NCI-H2196 (cell line): Measurements from ENCODE around the gene TRNP1.
"Not testable (repeated sequence)": the region's sequence is repeated elsewhere in the genome, so short reads cannot be mapped to it uniquely, and the experiment has no call there.

Experiments
- DNase-seq: peaks from one replicate; lab custom pipeline; 2025; ENCODE audit not compliant: unreplicated experiment; lab: John Stamatoyannopoulos, UW

TRNP1 gene, protein sequence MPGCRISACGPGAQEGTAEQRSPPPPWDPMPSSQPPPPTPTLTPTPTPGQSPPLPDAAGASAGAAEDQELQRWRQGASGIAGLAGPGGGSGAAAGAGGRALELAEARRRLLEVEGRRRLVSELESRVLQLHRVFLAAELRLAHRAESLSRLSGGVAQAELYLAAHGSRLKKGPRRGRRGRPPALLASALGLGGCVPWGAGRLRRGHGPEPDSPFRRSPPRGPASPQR

DNA sequence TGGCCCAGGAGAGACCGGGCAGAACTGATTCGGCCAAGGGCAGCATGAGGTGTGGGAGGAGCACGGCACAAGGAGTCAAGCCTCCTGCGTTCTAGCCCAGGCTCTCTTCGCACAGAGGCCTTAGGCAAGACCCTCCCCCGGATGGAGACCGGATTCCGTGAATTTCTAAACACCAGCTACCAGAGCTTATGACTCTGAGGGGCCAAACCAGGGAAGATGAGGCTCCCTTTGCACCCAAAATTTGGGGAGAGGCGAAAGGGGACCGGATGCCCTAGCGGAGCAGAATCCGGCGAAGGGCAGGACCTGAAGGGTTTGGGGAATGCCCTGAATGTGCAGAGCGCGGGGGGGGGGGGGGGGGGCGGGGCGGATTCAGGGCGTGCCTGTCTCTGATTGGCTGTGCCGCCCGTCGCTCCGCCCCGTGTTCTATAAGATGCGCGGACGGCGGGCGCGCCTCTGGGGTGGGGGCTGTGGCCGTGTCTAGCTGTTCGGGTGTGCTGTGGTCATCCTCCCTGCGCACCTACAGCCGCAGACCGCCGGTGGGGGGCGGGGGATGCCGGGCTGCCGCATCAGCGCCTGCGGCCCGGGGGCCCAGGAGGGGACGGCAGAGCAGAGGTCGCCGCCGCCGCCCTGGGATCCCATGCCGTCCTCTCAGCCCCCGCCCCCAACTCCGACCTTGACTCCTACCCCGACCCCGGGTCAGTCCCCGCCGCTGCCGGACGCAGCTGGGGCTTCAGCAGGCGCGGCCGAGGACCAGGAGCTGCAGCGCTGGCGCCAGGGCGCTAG is at the start of gene TRNP1:
Gene TRNP1, plus strand, starts transcription at position 456 of the 783 bp plus-strand sequence. Its CDS starts 95 bp downstream, at position 551.
- peak; percentile 66 for DNase-seq

DNA sequence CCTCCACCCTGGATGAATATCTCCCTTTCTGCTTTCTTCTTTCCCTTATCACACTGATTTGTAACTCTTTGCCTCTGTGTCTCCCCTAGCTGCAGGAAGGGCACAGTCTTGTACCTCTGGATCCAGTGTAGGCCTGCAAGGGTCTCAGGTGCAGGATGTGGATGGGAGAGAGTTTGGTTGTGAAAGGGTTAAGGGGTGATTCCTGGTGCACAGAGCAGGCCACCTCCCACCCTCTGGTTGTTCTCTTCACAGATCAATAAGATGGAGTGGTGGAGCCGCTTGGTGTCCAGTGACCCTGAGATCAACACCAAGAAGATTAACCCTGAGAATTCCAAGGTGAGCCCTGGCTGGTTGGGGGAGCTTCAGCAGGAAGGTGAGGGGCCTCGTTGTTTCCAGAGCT is 48.4 kb upstream of the TRNP1 start:
- DNase-seq = no peak

DNA sequence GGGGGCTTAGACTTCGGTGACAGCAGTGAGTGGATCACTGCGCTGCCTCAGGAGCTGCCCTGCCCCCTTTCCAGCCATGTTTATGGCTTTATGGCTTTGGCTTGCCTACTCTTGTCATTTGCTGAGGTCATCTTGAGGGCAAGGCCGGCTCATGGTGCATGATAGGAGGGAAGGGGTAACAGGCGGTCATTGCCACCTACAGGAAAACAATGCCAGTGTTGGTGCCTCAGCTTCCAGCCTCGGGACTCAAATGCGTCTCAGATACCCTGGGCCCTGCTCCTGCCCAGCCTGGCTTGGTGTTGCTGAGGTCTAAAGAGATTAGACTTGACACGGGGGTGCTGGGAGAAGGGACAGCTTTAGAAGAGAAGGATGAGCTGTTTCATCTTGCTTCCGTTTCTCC is 47.8 kb upstream of the TRNP1 start:
- no peak for DNase-seq

DNA sequence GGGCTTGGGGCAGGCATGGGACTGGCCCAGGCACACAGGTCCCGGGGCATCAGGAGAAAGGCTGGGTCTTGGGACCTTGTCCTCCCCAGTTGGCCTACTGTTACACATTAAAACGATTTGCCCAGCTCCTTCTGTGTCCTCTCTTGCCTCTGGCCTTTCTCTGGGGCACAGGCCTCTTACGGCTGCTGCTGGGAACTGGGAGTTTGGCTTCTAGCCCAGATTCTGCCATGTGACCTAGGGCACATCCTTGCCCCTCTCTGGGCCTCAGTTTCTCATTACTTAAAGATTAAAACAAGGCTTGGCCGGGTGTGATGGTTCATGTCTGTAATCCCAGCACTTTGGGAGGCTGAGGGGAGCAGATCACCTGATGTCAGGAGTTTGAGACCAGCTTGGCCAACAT is 47.2 kb upstream of the TRNP1 start:
- no peak for DNase-seq

DNA sequence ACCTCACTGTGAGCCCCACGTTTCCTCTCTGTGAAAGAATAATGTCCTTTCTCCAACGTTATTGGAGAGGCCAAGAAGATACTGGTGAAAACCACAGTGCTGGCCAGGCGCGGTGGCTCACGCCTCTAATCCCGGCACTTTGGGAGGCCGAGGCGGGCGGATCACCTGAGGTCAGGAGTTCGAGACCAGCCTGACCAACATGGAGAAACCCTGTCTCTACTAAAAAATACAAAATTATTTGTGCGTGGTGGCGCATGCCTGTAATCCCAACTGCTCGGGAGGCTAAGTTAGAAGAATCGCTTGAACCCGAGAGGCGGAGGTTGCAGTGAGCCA is 44.8 kb upstream of the TRNP1 start:
- not testable (repeated sequence) for DNase-seq

DNA sequence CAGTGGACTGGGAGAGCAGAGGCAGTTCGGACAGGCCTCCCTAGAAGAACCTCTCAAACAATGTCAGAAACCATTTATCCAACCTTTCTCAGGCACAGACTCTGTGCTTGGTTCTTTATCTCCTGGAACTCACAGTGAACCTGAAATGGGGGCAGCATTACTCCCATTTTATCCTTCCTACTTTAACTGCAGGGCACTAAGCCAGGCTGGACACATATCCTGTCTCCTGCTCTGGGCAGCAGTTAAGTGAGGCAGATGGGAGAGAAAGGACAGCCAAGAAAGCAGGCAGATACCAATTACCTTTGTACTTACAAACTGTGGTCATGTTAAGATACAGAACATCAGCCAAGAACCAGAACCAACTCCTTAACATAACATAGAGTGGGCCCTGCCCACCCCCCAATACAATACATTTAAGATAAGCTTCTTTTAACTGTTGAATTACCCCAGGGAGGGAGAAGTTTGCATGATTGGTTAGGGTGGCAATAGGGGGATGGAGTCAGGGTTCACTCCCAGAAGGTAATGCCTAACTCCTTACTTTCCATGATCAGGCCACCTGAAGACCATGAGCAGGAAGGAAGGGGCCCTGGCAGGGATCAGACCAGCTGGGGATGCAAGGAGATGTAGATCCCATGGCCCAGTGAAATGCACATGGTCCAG is 44.1 kb upstream of the TRNP1 start:
- DNase-seq = no peak

DNA sequence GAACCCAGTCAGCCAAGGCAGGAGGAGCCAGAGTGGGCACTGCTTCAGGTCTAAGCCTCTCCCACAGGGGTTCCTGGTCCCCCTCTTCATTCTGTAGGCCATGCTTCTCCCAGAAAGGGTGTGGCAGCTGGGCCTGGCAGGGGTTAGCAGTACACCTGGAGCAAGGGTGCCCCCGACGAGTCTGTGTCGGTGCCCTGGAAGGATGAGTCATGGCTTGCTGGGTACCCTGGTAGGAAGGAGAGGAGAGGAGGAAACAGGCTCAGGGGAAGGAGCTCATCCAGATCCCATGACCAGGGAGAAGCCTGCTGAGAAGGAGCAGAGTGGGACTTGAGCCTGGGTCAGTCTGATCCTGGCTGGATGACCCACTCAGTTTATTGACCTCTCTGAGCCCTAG is 43.6 kb upstream of the TRNP1 start:
- no peak for DNase-seq

DNA sequence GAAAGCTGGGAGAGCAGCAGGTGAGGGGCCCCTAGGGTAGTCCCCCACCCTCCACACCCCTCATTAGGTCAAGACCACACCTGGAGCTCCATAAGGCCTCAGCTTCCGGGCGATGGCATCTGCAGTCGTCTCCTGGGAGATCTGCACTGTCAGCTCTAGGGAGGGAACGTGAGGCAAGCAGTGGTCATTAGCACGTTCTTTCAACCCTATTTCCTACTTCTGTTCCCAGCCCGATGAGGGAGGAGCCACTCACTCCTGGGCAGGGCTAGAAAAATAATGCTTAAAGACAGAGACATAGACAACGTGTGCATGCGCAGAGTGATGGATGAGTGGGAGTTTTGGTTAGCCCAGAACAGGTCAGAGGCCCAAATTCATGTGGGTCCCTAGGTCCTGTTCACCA is 42.9 kb upstream of the TRNP1 start:
- DNase-seq = no peak

DNA sequence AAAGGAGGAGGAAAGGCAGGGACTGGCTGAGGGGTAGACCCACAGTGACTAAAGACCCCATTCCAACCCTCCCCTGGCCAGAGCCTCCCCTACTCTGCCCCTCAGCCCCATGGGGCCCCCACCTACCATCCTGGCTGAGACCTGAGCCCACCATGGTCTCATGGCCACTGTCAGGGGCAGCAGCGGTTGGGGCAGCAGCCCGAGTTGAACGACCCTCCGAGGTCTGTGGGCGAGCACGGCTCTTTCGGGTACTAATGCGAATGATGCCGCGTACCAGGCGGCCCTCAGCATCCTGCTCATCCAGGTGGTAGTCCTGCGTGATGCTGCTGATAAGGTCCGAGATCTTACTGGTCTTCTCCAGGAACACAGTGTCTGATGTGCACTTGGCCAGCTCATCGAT is 42.3 kb upstream of the TRNP1 start:
- no peak for DNase-seq

DNA sequence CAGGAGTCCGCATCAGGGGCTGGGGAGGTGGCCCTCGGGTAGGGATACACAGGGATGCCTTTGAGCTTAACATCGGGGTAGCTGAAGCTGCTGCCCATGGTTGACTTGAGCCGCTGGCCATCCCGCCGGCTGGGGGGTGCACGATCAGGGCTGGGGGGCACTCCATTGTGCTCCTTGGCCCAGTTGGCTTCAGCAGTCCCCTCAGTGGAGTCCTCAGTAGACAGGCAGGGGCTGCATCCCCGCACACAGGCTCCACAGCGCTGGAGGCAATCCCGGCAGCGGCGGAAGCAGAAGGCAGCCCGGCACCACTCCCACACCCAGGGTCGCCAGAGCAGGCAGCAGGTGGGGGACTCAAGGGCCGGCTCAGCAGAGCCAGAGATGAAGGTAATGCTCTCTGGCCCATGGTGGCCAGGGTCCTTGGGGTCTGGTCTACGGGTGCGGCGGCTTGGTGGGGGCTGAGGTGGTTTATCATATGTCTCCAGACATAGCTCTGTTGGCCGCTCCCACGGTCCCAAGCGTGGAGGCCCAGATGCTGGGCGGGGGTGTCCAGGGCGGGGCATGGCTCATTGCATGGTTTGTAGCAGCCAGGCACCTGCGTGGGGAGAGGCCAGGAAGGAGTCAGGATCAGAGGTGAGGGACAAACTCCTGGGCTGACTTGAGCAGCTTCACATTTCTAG is 41.5 kb upstream of the TRNP1 start:
- no peak for DNase-seq

DNA sequence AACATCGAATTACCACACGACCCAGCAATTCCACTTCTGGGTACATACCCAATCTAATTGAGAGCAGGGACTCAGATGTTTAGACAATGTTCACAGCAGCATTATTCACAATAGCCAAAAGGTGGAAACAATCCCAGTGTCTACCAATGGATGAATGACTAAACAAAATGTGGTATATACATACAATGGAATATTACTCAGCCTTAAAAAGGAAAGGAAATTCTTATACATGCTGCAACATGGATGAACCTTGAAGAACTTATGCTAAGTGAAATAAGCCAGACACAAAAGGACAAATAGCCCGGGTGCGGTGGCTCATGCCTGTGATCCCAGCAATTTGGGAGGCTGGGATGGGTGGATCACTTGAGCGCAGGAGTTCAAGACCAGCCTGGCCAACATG is 40.1 kb upstream of the TRNP1 start:
- DNase-seq = no peak

DNA sequence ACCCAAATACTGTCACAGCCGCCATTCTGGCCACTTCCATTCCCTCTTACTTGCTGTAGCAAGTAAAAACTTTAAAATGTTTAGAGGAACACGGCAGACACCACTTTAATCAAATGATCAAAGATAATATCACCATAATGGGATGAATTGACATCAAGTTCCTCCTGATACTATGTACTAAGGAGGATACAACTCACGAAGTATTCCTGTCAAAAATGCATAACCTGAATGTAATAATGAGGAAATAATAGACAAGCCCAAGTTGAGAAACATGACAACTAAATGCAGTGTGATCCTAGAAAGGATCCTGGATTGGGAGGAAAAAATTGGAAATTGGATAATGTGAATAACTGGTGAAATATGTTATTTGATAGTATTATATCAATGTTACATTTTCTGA is 37.2 kb upstream of the TRNP1 start:
- no peak for DNase-seq

DNA sequence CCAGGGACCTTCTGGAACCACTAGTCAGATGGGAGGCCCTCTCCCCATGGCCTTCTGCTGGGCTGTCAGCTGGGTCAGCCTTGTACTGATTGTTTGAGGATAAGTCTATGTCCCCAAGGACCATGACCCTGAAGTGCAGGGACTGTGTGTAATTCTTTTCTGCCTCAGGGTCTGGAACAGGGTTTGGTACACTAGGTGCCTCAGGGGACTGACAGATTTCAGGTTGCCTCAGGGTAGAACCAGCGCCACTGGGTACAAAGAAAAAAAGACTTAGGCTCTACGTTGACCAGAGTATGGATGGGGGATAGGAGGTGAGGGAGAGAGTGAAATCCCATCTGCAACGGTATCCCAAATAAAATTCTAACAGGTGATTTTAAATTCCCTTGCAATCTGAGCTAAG is 36.2 kb upstream of the TRNP1 start:
- DNase-seq = no peak

DNA sequence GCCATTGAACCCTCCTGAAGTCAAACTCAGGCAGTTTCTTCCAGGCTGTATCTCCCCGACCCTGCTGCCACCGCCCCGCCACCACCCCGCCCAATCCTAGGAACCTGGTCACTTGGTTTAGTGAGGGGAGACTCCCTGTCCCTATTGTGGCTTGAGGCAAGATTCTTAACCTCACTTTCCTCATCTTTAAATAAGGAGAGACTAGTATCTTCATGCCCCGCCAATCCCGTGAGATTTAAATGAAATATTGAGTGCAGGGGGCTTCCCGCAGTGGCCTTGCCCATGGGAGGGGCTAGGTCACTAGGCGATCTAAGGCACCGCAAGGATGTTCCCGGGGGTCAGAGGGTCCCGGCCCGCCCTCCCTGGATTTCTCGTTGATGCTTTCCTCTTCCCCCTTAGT is 34.2 kb upstream of the TRNP1 start:
- no peak for DNase-seq

DNA sequence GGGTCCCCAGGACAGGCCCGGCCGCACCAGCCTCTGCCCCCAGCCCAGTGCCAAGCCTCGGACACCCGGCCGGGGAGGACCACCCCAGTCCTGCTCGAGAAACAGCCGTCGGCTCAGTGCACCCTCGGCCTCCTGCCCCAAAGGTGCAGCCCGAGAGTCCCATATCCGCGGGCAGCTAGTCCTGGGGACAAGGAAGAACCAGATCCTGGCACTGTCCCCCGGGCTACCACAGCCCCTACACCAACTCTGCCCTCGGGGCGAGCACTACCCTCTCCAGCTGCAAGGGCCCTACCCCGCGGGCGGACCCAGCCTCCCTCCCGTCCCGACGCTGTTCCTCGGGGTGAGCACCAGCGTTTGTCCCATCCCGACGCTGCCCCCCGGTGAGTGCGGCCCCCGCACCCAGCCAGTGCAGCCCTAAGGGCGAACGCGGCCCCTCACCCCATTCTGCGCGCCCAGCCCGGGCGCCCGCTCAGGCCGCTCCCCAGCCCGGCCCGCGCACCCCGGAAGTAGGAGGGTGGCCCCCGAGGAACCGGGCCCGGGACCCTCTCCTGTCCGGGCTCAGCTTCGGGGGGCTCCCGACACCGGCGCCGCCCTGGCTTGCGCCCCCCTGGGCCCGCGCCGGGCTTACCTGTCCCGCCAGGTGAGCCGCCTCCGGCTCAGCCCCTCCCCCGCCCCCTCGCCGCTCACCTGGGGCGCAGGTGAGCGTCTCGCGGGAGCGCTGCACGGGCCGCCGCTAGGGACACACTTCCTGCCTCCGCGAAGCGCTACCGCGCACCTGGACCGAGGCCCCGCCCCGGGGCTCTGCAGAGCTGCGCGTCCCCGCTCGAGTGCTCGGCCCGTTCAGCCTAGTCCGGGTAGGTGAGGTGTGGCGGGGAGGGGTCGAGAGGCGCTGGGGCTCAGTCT is 33.5 kb upstream of the TRNP1 start, which contains the start of gene KDF1:
Gene KDF1, minus strand, starts transcription at position 747 of the 903 bp plus-strand sequence. CDS start 8,088 bp downstream, outside the sequence.
- peak; percentile 84 for DNase-seq

DNA sequence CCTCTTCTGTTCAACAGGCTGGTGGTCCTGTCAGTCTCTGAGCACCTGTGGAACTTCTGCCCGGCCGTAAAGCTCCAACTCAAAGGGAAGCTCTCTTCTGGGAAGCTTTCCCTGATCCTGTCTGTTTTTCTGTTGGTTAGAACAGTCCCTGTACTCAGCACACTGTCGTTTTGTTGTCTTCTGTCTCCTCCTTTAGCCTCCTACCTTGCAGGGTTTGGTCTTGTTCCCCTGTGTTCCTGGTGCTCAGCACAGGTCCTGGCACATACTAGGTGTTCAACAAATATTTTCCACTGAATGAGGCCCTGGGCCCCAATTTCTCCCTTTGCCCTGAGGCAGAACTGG is 32.9 kb upstream of the TRNP1 start:
- no peak for DNase-seq

DNA sequence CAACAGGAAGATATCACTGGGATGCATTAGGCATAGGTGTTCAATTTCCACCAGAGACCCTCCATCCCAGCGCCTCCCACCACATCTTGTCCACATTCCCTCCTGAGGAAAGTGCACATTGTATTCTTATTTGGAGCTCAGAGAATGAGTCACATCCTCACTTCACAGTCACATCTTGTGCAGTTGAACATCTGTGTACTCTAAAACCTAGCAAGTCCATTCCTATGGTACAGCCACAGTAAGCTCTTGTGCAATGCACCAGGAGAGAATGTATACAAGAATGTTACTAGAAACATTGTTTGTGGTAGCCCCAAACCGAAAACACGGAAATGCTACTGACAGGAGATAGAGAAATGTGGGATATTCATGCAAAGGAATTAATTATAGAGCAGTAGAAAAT is 31.7 kb upstream of the TRNP1 start:
- no peak for DNase-seq

DNA sequence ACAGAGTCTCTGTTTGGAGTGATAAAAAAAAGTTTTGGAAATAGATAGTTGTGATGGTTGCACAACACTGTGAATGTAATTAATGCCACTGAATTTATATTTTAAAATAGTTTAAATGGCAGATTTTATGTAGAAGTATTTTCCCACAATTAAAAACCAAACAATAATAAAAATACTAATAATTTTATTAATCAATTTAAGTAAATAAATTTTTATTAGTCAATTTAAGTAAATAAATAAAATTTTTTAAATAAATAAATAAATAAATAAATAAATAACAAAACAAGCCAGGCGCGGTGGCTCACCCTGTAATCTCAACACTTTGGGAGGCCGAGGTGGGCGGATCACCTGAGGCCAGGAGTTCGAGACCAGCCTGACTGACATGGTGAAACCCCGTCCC is 28.3 kb upstream of the TRNP1 start:
- DNase-seq = no peak

DNA sequence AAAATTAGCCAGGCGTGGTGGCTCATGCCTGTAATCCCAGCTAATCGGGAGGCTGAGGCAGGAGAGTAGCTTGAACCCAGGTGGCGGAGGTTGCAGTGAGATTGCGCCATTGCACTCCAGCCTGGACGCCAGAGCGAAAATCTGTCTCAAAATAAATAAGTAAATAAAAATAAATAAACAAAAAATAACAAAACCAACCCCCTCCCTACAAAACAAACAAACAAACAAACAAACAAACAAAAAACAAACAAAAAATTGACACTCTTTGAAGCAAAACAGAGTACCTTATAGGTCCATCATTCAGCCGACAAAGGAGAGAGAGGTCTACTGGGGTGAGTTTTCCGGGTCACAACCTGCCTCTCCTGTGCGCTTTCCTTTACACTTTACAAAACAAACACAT is 27.9 kb upstream of the TRNP1 start:
- DNase-seq = no peak

DNA sequence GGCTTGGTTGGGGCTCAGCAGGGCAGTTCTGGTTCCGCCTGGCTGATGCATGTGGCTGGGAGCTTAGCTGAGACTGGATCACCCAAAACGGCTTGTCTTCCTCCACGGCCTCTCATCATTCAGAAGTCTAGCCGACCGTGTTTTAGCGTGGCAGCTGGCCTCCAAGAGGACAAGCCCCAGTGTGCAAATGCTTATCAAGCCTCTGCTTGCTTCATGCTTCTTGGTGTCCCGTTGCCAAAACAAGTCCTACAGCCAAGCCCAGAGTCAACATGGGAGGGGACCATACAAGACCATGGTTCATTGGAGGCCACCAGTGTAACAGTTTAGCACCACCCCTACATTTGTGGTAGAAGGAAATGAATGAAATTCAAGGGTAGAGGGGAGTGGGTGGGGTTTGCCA is 22.7 kb upstream of the TRNP1 start:
- no peak for DNase-seq

DNA sequence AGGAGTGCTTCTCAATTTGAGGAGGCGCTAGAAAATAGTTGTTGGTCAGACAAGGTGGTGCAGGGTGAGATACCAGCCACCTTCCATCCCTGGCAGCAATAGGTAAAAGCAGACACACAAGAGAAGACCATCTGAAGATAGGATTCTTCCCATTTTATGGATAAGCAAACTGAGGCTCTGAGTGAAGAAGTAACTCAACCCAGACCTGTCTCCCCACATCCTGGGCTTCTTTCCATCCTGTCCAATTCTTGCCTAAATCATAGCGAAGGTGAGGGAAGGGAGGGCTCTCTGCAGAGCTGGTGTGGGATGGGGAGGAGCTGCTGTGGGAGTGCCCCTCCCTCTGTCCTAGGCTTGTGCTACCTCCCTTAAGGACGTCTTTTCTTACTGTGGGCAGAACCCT is 21.9 kb upstream of the TRNP1 start:
- DNase-seq = no peak
